ENCODE results near the gene MYO7B.

- no peak for TF ChIP-seq CTCF (IDR thresholded peaks at IDR 0.05 in 8 of 11, conservative IDR thresholded peaks at IDR 0.05 in 3 of 11)
- TF ChIP-seq POLR2A (IDR thresholded peaks at IDR 0.05) = no peak
Observed at GRCh38 chr2:127678531-127678930, 143.0 kb downstream of the MYO7B start.
